ENCODE measurements around the gene GMPS. TPM values are rescaled to one million over a fixed set of nuclear protein-coding genes. Genes with fewer than 3 reads are reported as not detected.
"Not testable (repeated sequence)": the region's sequence is repeated elsewhere in the genome, so short reads cannot be mapped to it uniquely, and the experiment has no call there.

The GMPS gene
- polyA plus RNA-seq, 3 donors, result 14.3 to 43.4 (median 27.4) TPM

GRCh38 chr3:155958676-155959075 is 88.2 kb downstream of the GMPS start:
- Mint-ChIP-seq H3K9me3 (peaks cover 0 to 8% (median 5%) of the 10 kb centered on the region in 7 donors), H3K4me1 (no peaks in the 10 kb centered on the region), H3K4me3 (no peak overlapping the region), H3K27ac (no peak overlapping the region), H3K36me3 (no peaks in the 10 kb centered on the region), H3K27me3 (ENCODE audit: low read depth in 3 of 3) (peaks cover 0 to 1% (median 0%) of the 10 kb centered on the region in 3 donors)
- Histone ChIP-seq H3K4me3 (replicated peaks in 1 of 3; ENCODE audit: low read depth in 2 of 3, low read length in 3 of 3) (no peak overlapping the region), H4K20me1 (ENCODE audit: insufficient read depth, low read length) (no peaks in the 10 kb centered on the region), H3K4me1 (ENCODE audit: control insufficient read depth in 1 of 2, insufficient read depth in 2 of 2, low read length in 2 of 2) (no peaks in the 10 kb centered on the region), H3K9ac (ENCODE audit: insufficient read depth, low read length, poor library complexity, severe bottlenecking) (no peak overlapping the region), H3K9me3 (replicated peaks in 1 of 2; ENCODE audit: control insufficient read depth in 1 of 2, insufficient read depth in 1 of 2, low read length in 2 of 2) (no peaks in the 10 kb centered on the region), H2AFZ (ENCODE audit: insufficient read depth, low read depth, low read length, poor library complexity, severe bottlenecking) (no peak overlapping the region), H3K79me2 (ENCODE audit: insufficient read depth, low read length) (no peaks in the 10 kb centered on the region), H3K36me3 (replicated peaks in 1 of 2; ENCODE audit: control insufficient read depth in 1 of 2, insufficient read depth in 2 of 2, low read length in 2 of 2) (no peaks in the 10 kb centered on the region), H3K27me3 (ENCODE audit: control insufficient read depth in 2 of 2, insufficient read depth in 2 of 2, low read length in 2 of 2) (no peaks in the 10 kb centered on the region), H3K27ac (ENCODE audit: low read depth in 1 of 2, low read length in 2 of 2) (no peak overlapping the region), H3K4me2 (replicated peaks; ENCODE audit: extremely low read depth, low read length, poor library complexity, severe bottlenecking) (no peak overlapping the region)
- TF ChIP-seq CTCF (IDR thresholded peaks at IDR 0.05), result no peak
- intact Hi-C loops (cut with micrococcal nuclease), result no loop called here
- no peak for DNase-seq
- WGBS (ENCODE audit: insufficient coverage), result 90% methylated on average over 3 of the region's 3 CpGs

GRCh38 chr3:155960060-155960459 is 89.6 kb downstream of the GMPS start:
- H3K4me2 ChIP-seq (replicated peaks; ENCODE audit: extremely low read depth, low read length, poor library complexity, severe bottlenecking), result no peak overlapping the region
- no peak overlapping the region for H3K9ac ChIP-seq (ENCODE audit: insufficient read depth, low read length, poor library complexity, severe bottlenecking)
- Mint-ChIP-seq H3K27me3 (ENCODE audit: low read depth in 3 of 3) (peaks cover 0 to 1% (median 0%) of the 10 kb centered on the region in 3 donors), H3K27ac (no peak overlapping the region), H3K9me3 (peaks cover 0 to 10% (median 5%) of the 10 kb centered on the region in 7 donors), H3K4me1 (no peaks in the 10 kb centered on the region), H3K36me3 (no peaks in the 10 kb centered on the region), H3K4me3 (no peak overlapping the region)
- no peaks in the 10 kb centered on the region for H3K9me3 ChIP-seq (replicated peaks in 1 of 2; ENCODE audit: control insufficient read depth in 1 of 2, insufficient read depth in 1 of 2, low read length in 2 of 2)
- H2AFZ ChIP-seq (ENCODE audit: insufficient read depth, low read depth, low read length, poor library complexity, severe bottlenecking), result no peak overlapping the region
- no peak for TF ChIP-seq CTCF (IDR thresholded peaks at IDR 0.05)
- no peak overlapping the region for H3K27ac ChIP-seq (ENCODE audit: low read depth in 1 of 2, low read length in 2 of 2)
- H3K27me3 ChIP-seq (ENCODE audit: control insufficient read depth in 2 of 2, insufficient read depth in 2 of 2, low read length in 2 of 2), result no peaks in the 10 kb centered on the region
- H3K4me3 ChIP-seq (replicated peaks in 1 of 3; ENCODE audit: low read depth in 2 of 3, low read length in 3 of 3), result no peak overlapping the region
- intact Hi-C loops (cut with micrococcal nuclease), result no loop called here
- H3K36me3 ChIP-seq (replicated peaks in 1 of 2; ENCODE audit: control insufficient read depth in 1 of 2, insufficient read depth in 2 of 2, low read length in 2 of 2), result no peaks in the 10 kb centered on the region
- DNase-seq, result no peak
- H4K20me1 ChIP-seq (ENCODE audit: insufficient read depth, low read length), result no peaks in the 10 kb centered on the region
- 83% methylated on average over 1 of the region's 8 CpGs for WGBS (ENCODE audit: insufficient coverage)
- H3K4me1 ChIP-seq (ENCODE audit: control insufficient read depth in 1 of 2, insufficient read depth in 2 of 2, low read length in 2 of 2), result no peaks in the 10 kb centered on the region
- no peaks in the 10 kb centered on the region for H3K79me2 ChIP-seq (ENCODE audit: insufficient read depth, low read length)

DNA sequence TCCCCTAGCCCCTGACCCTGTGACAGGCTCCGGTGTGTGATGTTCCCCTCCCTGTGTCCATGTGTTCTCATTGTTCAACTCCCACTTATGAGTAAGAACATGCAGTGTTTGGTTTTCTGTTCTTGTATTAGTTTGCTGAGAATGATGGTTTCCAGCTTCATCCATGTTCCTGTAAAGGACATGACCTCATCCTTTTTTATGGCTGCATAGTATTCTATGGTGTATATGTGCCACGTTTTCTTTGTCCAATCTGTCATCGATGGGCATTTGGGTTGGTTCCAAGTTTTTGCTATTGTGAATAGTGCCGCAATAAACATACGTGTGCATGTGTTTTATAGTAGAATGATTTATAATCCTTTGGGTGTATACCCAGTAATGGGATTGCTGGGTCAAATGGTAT is 90.6 kb downstream of the GMPS start:
- H3K27ac Mint-ChIP-seq; intact Hi-C loops (cut with micrococcal nuclease); H3K4me3 ChIP-seq (replicated peaks in 1 of 3; ENCODE audit: low read depth in 2 of 3, low read length in 3 of 3); H3K27me3 ChIP-seq (ENCODE audit: control insufficient read depth in 2 of 2, insufficient read depth in 2 of 2, low read length in 2 of 2); H3K4me3 Mint-ChIP-seq; H3K27me3 Mint-ChIP-seq (ENCODE audit: low read depth in 3 of 3); H3K4me1 Mint-ChIP-seq; H3K4me1 ChIP-seq (ENCODE audit: control insufficient read depth in 1 of 2, insufficient read depth in 2 of 2, low read length in 2 of 2); H3K9me3 ChIP-seq (replicated peaks in 1 of 2; ENCODE audit: control insufficient read depth in 1 of 2, insufficient read depth in 1 of 2, low read length in 2 of 2); H3K9ac ChIP-seq (ENCODE audit: insufficient read depth, low read length, poor library complexity, severe bottlenecking); H3K36me3 ChIP-seq (replicated peaks in 1 of 2; ENCODE audit: control insufficient read depth in 1 of 2, insufficient read depth in 2 of 2, low read length in 2 of 2); H3K36me3 Mint-ChIP-seq; H2AFZ ChIP-seq (ENCODE audit: insufficient read depth, low read depth, low read length, poor library complexity, severe bottlenecking); H3K4me2 ChIP-seq (replicated peaks; ENCODE audit: extremely low read depth, low read length, poor library complexity, severe bottlenecking); DNase-seq; H3K79me2 ChIP-seq (ENCODE audit: insufficient read depth, low read length); H3K27ac ChIP-seq (ENCODE audit: low read depth in 1 of 2, low read length in 2 of 2); H4K20me1 ChIP-seq (ENCODE audit: insufficient read depth, low read length): not testable (repeated sequence)
- 100% methylated on average over 2 of the region's 5 CpGs for WGBS (ENCODE audit: insufficient coverage)
- H3K9me3 Mint-ChIP-seq, result peaks cover 2 to 14% (median 8%) of the 10 kb centered on the region in 7 donors

All from CD14-positive monocyte (primary cell).